Lung (tissue), 12 donors: ENCODE measurements around the gene ADARB1. TPM values are rescaled to one million over a fixed set of nuclear protein-coding genes. Genes with fewer than 3 reads are reported as not detected.

Source experiments
- ATAC-seq: fragments of 200-7000 bp; cut with Tn5 transposase; one replicate; pipeline ENCODE4 v1.9.1; 2020; ENCODE audit warnings: moderate number of reproducible peaks; ENCODE audit not compliant: insufficient read depth, low FRiP score
- DNase-seq, 3 donors: peaks; one replicate each; pipeline ENCODE4 v3.0.0-alpha.2; 2013 to 2017
- H3K27ac ChIP-seq, 2 donors: one replicate each; pipeline ENCODE4 v1.5.1; 2013; ENCODE audit warnings: mild to moderate bottlenecking in 2 of 2, moderate library complexity in 2 of 2, control low read depth in 1 of 2, inconsistent platforms in 1 of 2, low read depth in 1 of 2, low read length in 1 of 2
- H3K27me3 ChIP-seq, 3 donors: one replicate each; pipeline ENCODE4 v1.5.1; 2013; ENCODE audit warnings: low read length in 2 of 3; ENCODE audit not compliant: control insufficient read depth in 3 of 3, insufficient read depth in 3 of 3
- H3K36me3 ChIP-seq, 4 donors: one replicate each; pipeline ENCODE4 v1.5.1; 2013; ENCODE audit warnings: low read length in 4 of 4, mild to moderate bottlenecking in 1 of 4, moderate library complexity in 1 of 4; ENCODE audit not compliant: control insufficient read depth in 4 of 4, insufficient read depth in 4 of 4
- H3K4me1 ChIP-seq, 5 donors: one replicate each; pipeline ENCODE4 v1.5.1; 2013; ENCODE audit warnings: low read length in 5 of 5, mild to moderate bottlenecking in 2 of 5, moderate library complexity in 1 of 5; ENCODE audit not compliant: control insufficient read depth in 5 of 5, insufficient read depth in 5 of 5
- H3K4me3 ChIP-seq: one replicate; pipeline ENCODE4 v1.5.1; 2013; ENCODE audit warnings: mild to moderate bottlenecking, control low read depth, moderate library complexity
- H3K9ac ChIP-seq, 2 donors: one replicate each; pipeline ENCODE4 v1.5.1; 2013; ENCODE audit warnings: low read length in 2 of 2, control low read depth in 1 of 2; ENCODE audit not compliant: insufficient read depth in 1 of 2
- H3K9me3 ChIP-seq, 4 donors: one replicate each; pipeline ENCODE4 v1.5.1; 2013; ENCODE audit warnings: low read length in 3 of 4, mild to moderate bottlenecking in 1 of 4, moderate library complexity in 1 of 4; ENCODE audit not compliant: control insufficient read depth in 4 of 4, insufficient read depth in 3 of 4
- CTCF ChIP-seq: IDR thresholded peaks from 2 replicates; pipeline ENCODE4 v1.5.1; 2012; ENCODE audit warnings: mild to moderate bottlenecking; ENCODE audit errors: control extremely low read depth, extremely low read depth
- WGBS, 2 donors: extraction: QIAGEN DNeasy Blood & Tissue Kit; methylation state at CpG; one replicate each; pipeline ENCODE4 v1.1.7; 2013; 5-methylcytosine and 5-hydroxymethylcytosine counted together
- polyA plus RNA-seq, 2 donors: library from polyadenylated mRNA; stranded (reverse); fragments of 200-250 nt; gene quantifications; one replicate each; pipeline ENCODE4 v1.2.1, GENCODE V29; 2013
- total RNA-seq, 2 donors: library from RNA; depleted of rRNA in 1 of 2; stranded (reverse); fragments of >200 nt in 1 of 2; gene quantifications; one replicate each; pipeline ENCODE4 v1.2.1, GENCODE V29; 2014 to 2021
- donor health status: control.
- donor health status: control.
- donor health status: Bipolar disorder and iron deficiency.
- donor health status: healthy.
- donor health status: DM: yes; HTN: yes; CAD: no.

Gene ADARB1
- total and polyA plus RNA-seq, 4 donors: 13.4 to 47.7 (median 32.6) TPM

DNA sequence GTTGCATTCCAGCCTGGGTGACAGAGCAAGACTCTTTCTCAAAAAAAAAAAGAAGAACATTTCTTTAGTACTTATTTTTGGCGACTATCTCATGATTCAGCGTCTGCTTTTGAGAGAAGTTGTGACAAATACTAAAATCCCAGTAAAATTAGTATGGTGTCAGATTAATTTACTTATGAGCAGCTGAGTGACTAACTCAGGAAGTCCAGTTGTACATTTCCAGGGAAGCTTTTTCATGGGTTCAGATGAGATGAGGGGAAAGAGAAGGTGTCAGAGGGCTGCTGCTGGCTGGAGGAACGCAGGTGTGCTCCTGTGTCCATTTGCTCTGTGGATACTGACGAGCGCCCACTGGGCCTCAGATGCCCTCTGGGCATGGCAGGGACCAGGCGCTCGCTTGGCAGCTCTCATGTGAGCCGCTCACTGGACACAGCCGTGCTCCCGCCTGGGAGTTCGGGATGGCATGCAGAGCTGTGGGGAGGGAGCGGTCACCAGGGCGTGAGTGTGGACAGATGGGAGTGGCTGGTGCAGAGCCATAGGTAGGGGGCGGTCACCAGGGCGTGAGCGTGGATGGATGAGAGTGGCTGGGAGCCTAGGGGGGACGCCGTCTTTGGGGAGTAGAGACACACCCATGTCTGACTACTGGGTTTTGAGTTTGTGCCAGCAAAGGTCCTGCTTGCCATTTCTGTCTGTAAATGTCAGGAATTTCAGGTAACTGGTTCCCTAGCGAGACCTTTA is 55.0 kb downstream of the ADARB1 start:
- no peaks in the 10 kb centered on the region for H3K9me3 ChIP-seq
- no peak for DNase-seq
- WGBS, 2 donors: 78 to 87% methylated on average over 19 of the region's 19 CpGs
- H3K36me3 ChIP-seq: peaks cover 0 to 2% (median under 1%) of the 10 kb centered on the region in 4 donors
- H3K9ac ChIP-seq: peak overlapping the region in 1 of 2 donors; percentile 72
- peaks cover 10 to 33% (median 14%) of the 10 kb centered on the region in 5 donors for H3K4me1 ChIP-seq
- H3K27me3 ChIP-seq: no peaks in the 10 kb centered on the region
- TF ChIP-seq CTCF: no peak
- H3K4me3 ChIP-seq: no peak overlapping the region
- ATAC-seq: no peak
- peak overlapping the region; percentile 26 to 43 for H3K27ac ChIP-seq

DNA sequence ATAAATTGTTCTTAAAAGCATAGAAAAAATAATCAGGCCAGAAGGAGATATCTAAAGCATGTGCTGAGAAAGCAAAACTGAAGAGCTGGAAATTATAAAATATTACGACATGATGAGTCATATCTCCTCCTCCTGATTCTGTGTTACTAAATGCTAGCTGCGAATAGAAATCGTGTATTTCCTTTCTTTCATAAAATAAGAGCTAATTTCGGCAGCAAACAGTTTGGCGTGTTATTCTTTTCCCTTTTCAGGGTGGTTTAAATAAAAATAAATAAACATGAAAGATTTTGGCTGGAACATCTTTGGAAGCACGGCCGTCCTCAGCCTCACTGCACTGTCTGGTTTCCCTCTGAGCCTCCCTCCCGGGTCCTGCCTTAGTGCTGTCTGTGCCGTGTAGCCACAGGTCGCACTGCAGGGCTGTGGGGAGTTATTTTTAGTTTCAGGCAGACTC is 56.0 kb downstream of the ADARB1 start:
- peak overlapping the region in 1 of 2 donors; percentile 72 for H3K9ac ChIP-seq
- WGBS, 2 donors: 24 to 33% methylated on average over 10 of the region's 10 CpGs
- peaks cover 10 to 33% (median 11%) of the 10 kb centered on the region in 5 donors for H3K4me1 ChIP-seq
- no peaks in the 10 kb centered on the region for H3K27me3 ChIP-seq
- ATAC-seq (no peak), DNase-seq (peak in 2 of 3 donors; percentile 78 to 83)
- H3K27ac ChIP-seq: peak overlapping the region; percentile 12 to 75
- H3K36me3 ChIP-seq: peaks cover 0 to 5% (median 3%) of the 10 kb centered on the region in 4 donors
- no peaks in the 10 kb centered on the region for H3K9me3 ChIP-seq
- H3K4me3 ChIP-seq: no peak overlapping the region
- no peak for TF ChIP-seq CTCF

DNA sequence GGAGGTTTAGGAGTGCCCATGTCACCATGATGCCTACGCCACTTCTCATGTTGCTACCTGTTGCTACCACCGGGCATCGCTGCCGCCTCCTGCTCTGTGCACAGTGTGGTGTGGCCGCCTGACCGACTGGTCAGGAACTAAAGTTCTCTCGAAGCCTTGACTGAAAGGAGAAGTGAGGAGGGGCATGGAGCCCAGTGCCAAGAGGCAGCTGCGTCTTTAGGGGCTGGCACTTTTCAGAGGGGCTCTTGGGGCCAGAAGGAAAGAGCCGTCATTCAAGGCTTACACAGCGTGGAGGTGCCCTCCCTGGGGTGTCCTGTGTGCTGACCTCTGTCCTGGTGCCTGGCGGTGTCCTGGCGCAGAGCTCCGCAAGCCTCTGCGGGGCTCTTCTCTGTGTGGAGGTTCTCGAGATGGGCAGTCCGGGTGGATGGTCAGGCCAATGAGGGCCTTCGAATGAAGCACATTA is 57.2 kb downstream of the ADARB1 start:
- Histone ChIP-seq H3K36me3 (peaks cover 0 to 5% (median 2%) of the 10 kb centered on the region in 4 donors), H3K9me3 (no peaks in the 10 kb centered on the region), H3K27ac (no peak overlapping the region), H3K27me3 (no peaks in the 10 kb centered on the region), H3K4me3 (no peak overlapping the region), H3K4me1 (peaks cover 10 to 33% (median 11%) of the 10 kb centered on the region in 5 donors), H3K9ac (no peak overlapping the region)
- WGBS, 2 donors: 86 to 87% methylated on average over 17 of the region's 17 CpGs
- ATAC-seq (no peak), DNase-seq (no peak)
- TF ChIP-seq CTCF: no peak
